ENCODE results near the gene CLEC16A. TPM values are rescaled to one million over a fixed set of nuclear protein-coding genes. Genes with fewer than 3 reads are reported as not detected.

Gene CLEC16A
- total and polyA plus RNA-seq, 9 of the 15 experiments (the other 6 are each of a cell fraction or from before 2014, with no cell fraction given), result 1.00 to 22.3 (median 10.0) TPM

DNA sequence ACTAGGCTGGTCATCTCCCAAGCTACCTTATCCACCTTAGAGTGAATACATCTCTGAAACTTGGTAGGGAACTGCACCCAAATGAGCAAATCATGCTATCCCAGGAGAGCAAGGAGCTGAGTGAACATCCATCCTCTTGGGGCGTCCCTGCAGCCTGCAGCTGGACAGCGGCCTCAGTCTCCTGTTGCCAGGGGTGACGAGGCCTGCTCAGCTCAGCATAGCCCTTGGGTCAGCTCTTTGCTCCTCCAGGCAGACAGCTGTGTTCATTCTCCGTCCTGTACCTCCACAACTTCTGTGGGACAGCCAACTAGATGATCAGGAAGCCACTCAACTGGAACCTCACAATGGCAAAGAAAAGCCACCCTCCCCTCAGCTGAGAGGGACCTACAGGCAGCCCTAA lies 199.8 kb downstream of the CLEC16A start:
- Histone ChIP-seq H3K4me2 (ENCODE audit: insufficient read depth, low read length) (no peak overlapping the region), H3K9me1 (ENCODE audit: control insufficient read depth, insufficient read depth, low read length) (peaks cover 4% of the 10 kb centered on the region), H3K9me3 (replicated peaks; ENCODE audit: control insufficient read depth, insufficient read depth, low read depth, low read length) (no peaks in the 10 kb centered on the region), H3K27me3 (ENCODE audit: control insufficient read depth in 2 of 2, insufficient read depth in 2 of 2, low read length in 2 of 2) (no peaks in the 10 kb centered on the region), H3K4me1 (replicated peaks in 1 of 2; ENCODE audit: control insufficient read depth in 2 of 2, insufficient read depth in 2 of 2, low read length in 2 of 2) (peaks cover 7 to 22% of the 10 kb centered on the region in 2 experiments), H3K27ac (ENCODE audit: extremely low read depth, low read depth, low read length) (no peak overlapping the region), H3K4me3 (no peak overlapping the region), H3K9ac (ENCODE audit: insufficient read depth in 1 of 2, low read depth in 2 of 2, low read length in 2 of 2) (peak overlapping the region in 1 of 2 experiments; percentile 54; a peak in 2 of 4 replicates), H4K20me1 (replicated peaks; ENCODE audit: control insufficient read depth, insufficient read depth, low read length) (no peaks in the 10 kb centered on the region), H2AFZ (ENCODE audit: low read depth, low read length) (no peak overlapping the region), H3K36me3 (ENCODE audit: control insufficient read depth, insufficient read depth, low read length) (no peaks in the 10 kb centered on the region), H3K79me2 (ENCODE audit: control insufficient read depth, insufficient read depth, low read length) (no peaks in the 10 kb centered on the region)
- in situ Hi-C loops (cut with MboI), result no loop called here
- TF ChIP-seq RFX1 (IDR thresholded peaks at IDR 0.05), result peak; percentile 66
- TF ChIP-seq SIRT6 (IDR thresholded peaks at IDR 0.05; ENCODE audit: low read depth, low read length), result no peak
- TF ChIP-seq, protein P1, sequence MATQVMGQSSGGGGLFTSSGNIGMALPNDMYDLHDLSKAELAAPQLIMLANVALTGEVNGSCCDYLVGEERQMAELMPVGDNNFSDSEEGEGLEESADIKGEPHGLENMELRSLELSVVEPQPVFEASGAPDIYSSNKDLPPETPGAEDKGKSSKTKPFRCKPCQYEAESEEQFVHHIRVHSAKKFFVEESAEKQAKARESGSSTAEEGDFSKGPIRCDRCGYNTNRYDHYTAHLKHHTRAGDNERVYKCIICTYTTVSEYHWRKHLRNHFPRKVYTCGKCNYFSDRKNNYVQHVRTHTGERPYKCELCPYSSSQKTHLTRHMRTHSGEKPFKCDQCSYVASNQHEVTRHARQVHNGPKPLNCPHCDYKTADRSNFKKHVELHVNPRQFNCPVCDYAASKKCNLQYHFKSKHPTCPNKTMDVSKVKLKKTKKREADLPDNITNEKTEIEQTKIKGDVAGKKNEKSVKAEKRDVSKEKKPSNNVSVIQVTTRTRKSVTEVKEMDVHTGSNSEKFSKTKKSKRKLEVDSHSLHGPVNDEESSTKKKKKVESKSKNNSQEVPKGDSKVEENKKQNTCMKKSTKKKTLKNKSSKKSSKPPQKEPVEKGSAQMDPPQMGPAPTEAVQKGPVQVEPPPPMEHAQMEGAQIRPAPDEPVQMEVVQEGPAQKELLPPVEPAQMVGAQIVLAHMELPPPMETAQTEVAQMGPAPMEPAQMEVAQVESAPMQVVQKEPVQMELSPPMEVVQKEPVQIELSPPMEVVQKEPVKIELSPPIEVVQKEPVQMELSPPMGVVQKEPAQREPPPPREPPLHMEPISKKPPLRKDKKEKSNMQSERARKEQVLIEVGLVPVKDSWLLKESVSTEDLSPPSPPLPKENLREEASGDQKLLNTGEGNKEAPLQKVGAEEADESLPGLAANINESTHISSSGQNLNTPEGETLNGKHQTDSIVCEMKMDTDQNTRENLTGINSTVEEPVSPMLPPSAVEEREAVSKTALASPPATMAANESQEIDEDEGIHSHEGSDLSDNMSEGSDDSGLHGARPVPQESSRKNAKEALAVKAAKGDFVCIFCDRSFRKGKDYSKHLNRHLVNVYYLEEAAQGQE (IDR thresholded peaks at IDR 0.05; ENCODE audit: borderline replicate concordance), result peak; percentile 36
- TF ChIP-seq, protein P1 (CRISPR knock-in tag; IDR thresholded peaks at IDR 0.05; ENCODE audit: low read depth), result no peak
- FAIRE-seq (no peak), ATAC-seq (no peak), DNase-seq (ENCODE audit: extremely low read depth in 1 of 4, low spot score in 3 of 4) (no peak)
- BruUV-seq (replicated peaks), result no TSS peak
- CTCF ChIA-PET (ENCODE audit: low intra/inter-chr PET ratio), result no interaction called here
- 81% methylated on average over 4 of the region's 4 CpGs for WGBS (ENCODE audit: insufficient coverage, low coverage, missing lambda C conversion rate)
- intact Hi-C loops (cut with micrococcal nuclease), result no loop called here
- POLR2A ChIA-PET, result interaction anchor here (1.1 to 1.2 kb wide), 3 partner anchors 10 to 111 kb away, joined by 3 read pairs; no protein-coding TSS in a partner anchor

Data from K562 (cell line).